Measurements from ENCODE around the gene PSMD13.

GRCh38 chr11:217704-218103 is 19.1 kb upstream of the PSMD13 start:
- TF ChIP-seq, protein P1, sequence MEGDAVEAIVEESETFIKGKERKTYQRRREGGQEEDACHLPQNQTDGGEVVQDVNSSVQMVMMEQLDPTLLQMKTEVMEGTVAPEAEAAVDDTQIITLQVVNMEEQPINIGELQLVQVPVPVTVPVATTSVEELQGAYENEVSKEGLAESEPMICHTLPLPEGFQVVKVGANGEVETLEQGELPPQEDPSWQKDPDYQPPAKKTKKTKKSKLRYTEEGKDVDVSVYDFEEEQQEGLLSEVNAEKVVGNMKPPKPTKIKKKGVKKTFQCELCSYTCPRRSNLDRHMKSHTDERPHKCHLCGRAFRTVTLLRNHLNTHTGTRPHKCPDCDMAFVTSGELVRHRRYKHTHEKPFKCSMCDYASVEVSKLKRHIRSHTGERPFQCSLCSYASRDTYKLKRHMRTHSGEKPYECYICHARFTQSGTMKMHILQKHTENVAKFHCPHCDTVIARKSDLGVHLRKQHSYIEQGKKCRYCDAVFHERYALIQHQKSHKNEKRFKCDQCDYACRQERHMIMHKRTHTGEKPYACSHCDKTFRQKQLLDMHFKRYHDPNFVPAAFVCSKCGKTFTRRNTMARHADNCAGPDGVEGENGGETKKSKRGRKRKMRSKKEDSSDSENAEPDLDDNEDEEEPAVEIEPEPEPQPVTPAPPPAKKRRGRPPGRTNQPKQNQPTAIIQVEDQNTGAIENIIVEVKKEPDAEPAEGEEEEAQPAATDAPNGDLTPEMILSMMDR (IDR thresholded peaks at IDR 0.05; ENCODE audit: insufficient read depth, low read length): no peak
- TF ChIP-seq POLR2AphosphoS5 (IDR thresholded peaks at IDR 0.05; ENCODE audit: low read depth) (no peak), GABPA (IDR thresholded peaks at IDR 0.05; ENCODE audit: low read depth) (no peak)
